ENCODE results near the gene LCN10.
"Not testable (repeated sequence)": the region's sequence is repeated elsewhere in the genome, so short reads cannot be mapped to it uniquely, and the experiment has no call there.

LCN10 gene

DNA sequence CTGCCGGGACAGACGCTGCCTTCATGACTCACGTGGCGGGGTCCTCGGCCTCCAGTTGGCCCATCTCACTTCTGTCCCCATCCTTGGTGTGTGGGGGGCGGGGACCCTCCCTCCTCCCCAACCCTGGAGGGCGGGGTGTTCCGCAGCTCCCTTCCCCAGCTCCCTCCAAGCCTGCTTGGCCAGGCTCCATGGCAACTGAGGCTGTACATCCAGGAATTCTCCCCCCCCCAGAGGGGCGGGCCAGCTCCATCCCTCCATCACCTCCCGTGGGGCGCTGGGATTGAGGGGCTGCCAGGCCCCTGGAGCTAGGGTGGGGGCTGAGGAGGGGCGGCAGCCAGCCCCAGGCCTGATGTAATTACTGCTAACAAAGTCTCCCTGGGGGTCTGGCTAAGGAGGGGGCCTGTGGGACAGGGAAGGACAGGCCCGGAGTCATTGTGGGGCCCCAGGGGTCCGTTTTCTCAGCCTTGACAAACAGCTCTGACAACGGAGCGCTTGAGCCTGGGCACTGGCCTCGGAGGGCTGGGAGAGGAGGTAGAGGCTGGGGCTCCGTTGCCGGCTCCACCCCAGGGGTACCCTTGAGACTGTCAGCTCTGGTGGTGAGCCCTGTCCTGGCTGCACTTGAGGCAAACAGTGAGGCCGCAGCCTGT lies 22.4 kb downstream of the LCN10 start:
- DNase-seq (ENCODE audit: low read depth in 2 of 2) = peak in 1 of 2 experiments; percentile 6

GRCh38 chr9:136719195-136719880 lies 23.4 kb downstream of the LCN10 start:
- no peak for DNase-seq (ENCODE audit: low read depth in 2 of 2)

GRCh38 chr9:136718345-136719194 lies 24.2 kb downstream of the LCN10 start:
- DNase-seq (ENCODE audit: low read depth in 2 of 2) = no peak

- no peak for DNase-seq (ENCODE audit: low read depth in 2 of 2)
Measured at GRCh38 chr9:136717399-136717798, 25.3 kb downstream of the LCN10 start.

DNA sequence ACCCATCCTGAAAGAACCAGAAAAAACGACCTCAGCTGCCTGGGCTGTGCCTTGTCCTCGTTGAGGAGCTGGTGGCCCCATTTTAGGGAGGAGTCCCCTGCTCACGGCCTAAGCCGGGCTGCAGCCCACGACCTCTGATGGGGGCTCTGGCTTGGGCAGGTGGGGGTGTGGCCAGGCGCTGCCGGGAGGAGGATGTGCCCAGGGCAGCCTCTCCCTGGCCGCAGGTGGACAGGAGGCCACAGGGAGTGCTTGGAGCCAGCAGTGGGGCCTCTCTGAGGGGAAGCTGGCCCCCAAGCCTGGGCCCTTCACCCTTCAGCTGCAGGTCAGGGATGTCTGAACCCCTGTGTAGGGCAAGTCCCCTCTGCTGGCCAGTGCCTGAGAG lies 27.9 kb downstream of the LCN10 start:
- DNase-seq (ENCODE audit: low read depth in 2 of 2) = no peak

GRCh38 chr9:136714096-136714892 lies 28.4 kb downstream of the LCN10 start:
- no peak for DNase-seq (ENCODE audit: low read depth in 2 of 2)

DNA sequence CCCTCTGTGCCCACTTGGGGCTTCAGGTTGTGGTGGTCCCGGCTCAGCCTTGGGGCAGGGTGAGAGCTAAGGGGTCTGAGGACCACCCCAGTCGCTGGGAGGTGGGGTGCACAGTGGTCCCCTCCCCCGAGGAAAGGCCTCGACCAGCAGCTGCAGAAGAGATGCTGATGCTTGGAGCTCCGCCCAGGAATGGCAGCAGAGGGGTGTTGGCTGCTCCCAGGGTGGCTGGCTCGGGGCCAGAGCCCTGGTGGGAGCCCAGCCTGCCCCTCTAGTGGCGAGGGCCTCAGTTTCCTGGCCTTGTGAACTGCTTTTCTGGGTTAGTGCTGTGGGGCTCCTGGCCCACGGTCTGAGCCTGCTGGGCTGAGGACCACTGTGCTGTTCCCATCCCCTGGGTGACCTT lies 29.2 kb downstream of the LCN10 start:
- DNase-seq (ENCODE audit: low read depth in 2 of 2) = no peak

GRCh38 chr9:136712690-136713544 lies 29.8 kb downstream of the LCN10 start:
- no peak for DNase-seq (ENCODE audit: low read depth in 2 of 2)

- DNase-seq (ENCODE audit: low read depth in 2 of 2) = no peak
Measured at GRCh38 chr9:136711751-136712689, 30.7 kb downstream of the LCN10 start, which contains the start of gene DIPK1B. Gene DIPK1B, plus strand, starts transcription at chr9:136712572. Its CDS starts 94 bp downstream, at chr9:136712666.

GRCh38 chr9:136711219-136711648 lies 31.5 kb downstream of the LCN10 start:
- not testable (repeated sequence) for DNase-seq (ENCODE audit: low read depth in 2 of 2)

DNA sequence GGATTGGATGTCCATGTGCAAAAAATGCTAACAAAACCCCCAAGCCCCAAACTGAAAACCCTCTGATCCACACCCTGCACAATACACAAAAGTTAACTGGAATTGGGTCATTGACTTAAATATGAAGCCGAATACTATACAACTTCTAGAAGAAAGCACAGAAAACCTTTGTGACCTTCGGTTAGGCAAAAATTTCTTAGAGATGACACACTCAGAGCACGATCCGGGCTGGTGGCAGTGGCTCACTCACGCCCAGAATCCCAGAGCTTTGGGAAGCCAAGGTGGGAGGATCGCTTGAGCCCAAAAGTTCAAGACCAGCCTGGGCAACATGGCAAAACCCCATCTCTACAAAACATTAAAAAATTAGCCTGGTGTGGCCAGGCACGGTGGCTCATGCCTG lies 32.2 kb downstream of the LCN10 start:
- no peak for DNase-seq (ENCODE audit: low read depth in 2 of 2)

- DNase-seq (ENCODE audit: low read depth in 2 of 2) = no peak
Measured at GRCh38 chr9:136709454-136710109, 33.2 kb downstream of the LCN10 start.

DNA sequence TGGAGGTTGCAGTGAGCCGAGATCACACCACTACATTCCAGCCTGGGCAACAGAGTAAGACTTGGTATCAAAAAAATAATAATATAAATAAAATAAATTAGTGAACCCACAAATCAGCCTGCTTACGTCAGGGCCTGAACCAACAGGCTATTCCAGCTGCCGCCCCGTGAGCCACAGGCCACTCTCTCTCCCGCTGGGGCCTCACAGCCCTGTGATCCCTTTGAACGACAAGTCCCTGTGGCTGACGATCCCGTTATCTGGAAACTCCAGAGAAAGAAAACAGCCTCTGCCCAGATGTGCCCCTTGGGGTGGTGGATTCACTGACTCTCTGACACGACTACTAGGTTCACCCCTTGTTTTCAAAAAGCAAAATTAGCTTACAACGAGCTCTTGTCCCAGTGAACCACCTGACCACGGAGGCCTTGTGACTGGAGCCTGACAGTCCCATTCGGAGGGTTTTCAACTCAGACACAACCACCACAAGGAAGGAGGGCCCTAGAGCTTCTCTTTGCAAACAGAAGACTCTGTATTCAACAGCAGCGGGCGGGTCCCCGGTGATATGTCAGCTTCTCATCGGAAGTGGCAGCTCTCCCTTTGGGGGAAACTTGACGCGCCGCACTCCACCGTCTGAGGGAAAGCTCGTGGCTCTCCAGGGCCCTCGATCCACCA lies 34.8 kb downstream of the LCN10 start:
- DNase-seq (ENCODE audit: low read depth in 2 of 2) = no peak

DNA sequence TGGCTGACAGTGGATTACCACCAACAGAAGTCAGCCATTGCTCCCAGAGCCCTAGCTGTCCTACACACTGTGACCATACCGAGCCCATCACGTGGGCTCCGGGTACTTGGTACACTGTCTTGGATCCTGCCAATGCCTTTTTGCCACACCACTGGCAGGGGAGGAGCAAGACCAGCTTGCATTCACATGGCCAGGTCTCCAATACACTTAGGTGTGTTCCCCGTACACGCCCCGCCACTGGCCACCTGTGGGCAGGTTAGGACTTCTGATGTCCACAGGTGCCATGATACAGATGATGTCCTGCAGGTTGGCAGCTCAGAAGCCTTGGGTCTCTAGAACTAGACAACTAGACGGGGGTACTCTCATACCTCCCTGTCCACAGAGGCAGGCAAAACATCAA lies 35.7 kb downstream of the LCN10 start:
- no peak for DNase-seq (ENCODE audit: low read depth in 2 of 2)

- no peak for DNase-seq (ENCODE audit: low read depth in 2 of 2)
Measured at GRCh38 chr9:136705564-136705963, 37.2 kb downstream of the LCN10 start.

- DNase-seq (ENCODE audit: low read depth in 2 of 2) = not testable (repeated sequence)
Measured at GRCh38 chr9:136704741-136705140, 38.0 kb downstream of the LCN10 start.

DNA sequence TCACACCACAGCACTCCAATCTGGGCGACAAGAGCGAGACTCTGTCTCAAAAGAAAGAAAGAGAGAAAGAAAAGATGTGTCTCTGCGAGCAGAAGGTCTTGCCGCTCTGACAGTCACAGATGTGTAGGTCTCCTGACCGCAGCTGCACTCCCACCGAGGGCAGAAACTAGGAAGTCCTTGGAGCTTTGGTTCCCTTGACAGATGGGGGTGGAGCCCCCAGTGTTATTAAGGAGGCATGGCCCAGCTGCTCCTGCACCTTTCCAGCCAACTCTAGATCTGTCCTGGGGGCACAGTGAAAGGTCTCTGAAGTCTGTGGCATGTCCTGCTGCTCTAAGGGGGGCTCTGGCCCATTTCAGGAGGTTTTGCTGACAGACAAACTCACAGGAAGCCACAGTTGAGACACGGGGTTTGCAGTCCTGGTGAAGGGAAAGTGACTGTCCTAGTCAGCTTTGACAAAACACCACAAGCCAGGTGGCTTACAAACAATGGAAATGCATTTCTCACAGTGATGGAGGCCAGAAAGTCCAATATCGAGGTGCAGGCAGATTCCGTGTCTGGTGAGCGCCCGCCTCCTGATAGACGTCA lies 39.4 kb downstream of the LCN10 start:
- no peak for DNase-seq (ENCODE audit: low read depth in 2 of 2)

- no peak for DNase-seq (ENCODE audit: low read depth in 2 of 2)
Measured at GRCh38 chr9:136701668-136702053, 41.1 kb downstream of the LCN10 start.
